Measurements from ENCODE around the gene RABGAP1L.

- no peak for TF ChIP-seq EZH2 (IDR thresholded peaks at IDR 0.05; ENCODE audit: low read depth, low read length, severe bottlenecking)
- no peak for TF ChIP-seq ZNF274 (IDR thresholded peaks at IDR 0.05; ENCODE audit: borderline replicate concordance, extremely low read depth, low read length)
- TF ChIP-seq CTCF (IDR thresholded peaks at IDR 0.05; ENCODE audit: control extremely low read depth in 1 of 3, insufficient read depth in 1 of 3, low read depth in 1 of 3, low read length in 3 of 3) = peak in 2 of 3 experiments; percentile 47 to 48; a peak in 2 of 4 replicates
- TF ChIP-seq JUN (IDR thresholded peaks at IDR 0.05; ENCODE audit: low read depth, low read length) = no peak
- TF ChIP-seq SIN3A (conservative IDR thresholded peaks at IDR 0.05 in 1 of 2, IDR thresholded peaks at IDR 0.05 in 1 of 2; ENCODE audit: low read depth in 1 of 2, low read length in 2 of 2) = no peak
- no peak for TF ChIP-seq BRCA1 (IDR thresholded peaks at IDR 0.05; ENCODE audit: low read depth, low read length)
- no peak for TF ChIP-seq FOSL1 (IDR thresholded peaks at IDR 0.05; ENCODE audit: insufficient read depth, low read depth, low read length)
- no peak for TF ChIP-seq POLR2A (IDR thresholded peaks at IDR 0.05; ENCODE audit: control extremely low read depth in 1 of 2, low read depth in 2 of 2, low read length in 2 of 2)
- no peak for TF ChIP-seq EP300 (IDR thresholded peaks at IDR 0.05; ENCODE audit: borderline replicate concordance in 1 of 2, low read depth in 2 of 2, low read length in 2 of 2)
- no peak for TF ChIP-seq CHD2 (IDR thresholded peaks at IDR 0.05; ENCODE audit: low read length)
- no peak for TF ChIP-seq CEBPB (IDR thresholded peaks at IDR 0.05; ENCODE audit: low read depth, low read length)
- no peak for TF ChIP-seq MAFK (IDR thresholded peaks at IDR 0.05; ENCODE audit: low read depth, low read length)
- TF ChIP-seq TEAD4 (IDR thresholded peaks at IDR 0.05; ENCODE audit: low read depth, low read length) = no peak
Measured at GRCh38 chr1:174743654-174744561, 584.6 kb downstream of the RABGAP1L start.

All from H1 (cell line).